GM08714 (cell line): ENCODE measurements around the gene E2F3.

ENCODE experiments used
- H3K4me3 ChIP-seq: fragments of 200-500 bp; sonication (Bioruptor generic); 2 replicates; pipeline ENCODE4 v1.5.1; 2014; ENCODE audit warnings: mild to moderate bottlenecking, low read length, inconsistent platforms
- ZNF274 ChIP-seq: IDR thresholded peaks from 2 replicates; pipeline ENCODE4 v1.6.1; 2012; ENCODE audit warnings: mild to moderate bottlenecking, low read depth, low read length

The E2F3 gene

GRCh38 chr6:20377623-20378265, 23.9 kb upstream of the E2F3 start:
- no peak overlapping the region for H3K4me3 ChIP-seq
- TF ChIP-seq ZNF274, result no peak

- no peak overlapping the region for H3K4me3 ChIP-seq
- TF ChIP-seq ZNF274, result no peak
Measured at GRCh38 chr6:20379231-20379630, 22.4 kb upstream of the E2F3 start.

- no peak for TF ChIP-seq ZNF274
- H3K4me3 ChIP-seq, result no peak overlapping the region
Measured at GRCh38 chr6:20386218-20386617, 15.5 kb upstream of the E2F3 start.

GRCh38 chr6:20389066-20389465, 12.6 kb upstream of the E2F3 start:
- no peak for TF ChIP-seq ZNF274
- H3K4me3 ChIP-seq, result no peak overlapping the region

- no peak for TF ChIP-seq ZNF274
Measured at GRCh38 chr6:20393297-20393696, 8.4 kb upstream of the E2F3 start.

GRCh38 chr6:20399518-20399917, 2.2 kb upstream of the E2F3 start:
- no peak for TF ChIP-seq ZNF274
- no peak overlapping the region for H3K4me3 ChIP-seq

More at GRCh38 chr6:20393297-20393696, 8.4 kb upstream of the E2F3 start:
- H3K4me3 ChIP-seq, result no peak overlapping the region

- no peak for TF ChIP-seq ZNF274
Measured at GRCh38 chr6:20400456-20401204, 1.0 kb upstream of the E2F3 start.

GRCh38 chr6:20402092-20402341, 338 bp downstream of the E2F3 start:
- TF ChIP-seq ZNF274, result no peak
- peak overlapping the region; percentile 87 for H3K4me3 ChIP-seq

More at GRCh38 chr6:20400456-20401204, 1.0 kb upstream of the E2F3 start:
- peak overlapping the region; percentile 72 for H3K4me3 ChIP-seq

GRCh38 chr6:20402342-20403069, 827 bp downstream of the E2F3 start:
- H3K4me3 ChIP-seq, result peak overlapping the region; percentile 87
- TF ChIP-seq ZNF274, result no peak

GRCh38 chr6:20403070-20403765, 1.5 kb downstream of the E2F3 start:
- TF ChIP-seq ZNF274, result no peak
- peak overlapping the region; percentile 93 for H3K4me3 ChIP-seq

GRCh38 chr6:20403766-20404640, 2.3 kb downstream of the E2F3 start:
- TF ChIP-seq ZNF274, result no peak
- H3K4me3 ChIP-seq, result peak overlapping the region; percentile 93

GRCh38 chr6:20404641-20405032, 3.0 kb downstream of the E2F3 start:
- H3K4me3 ChIP-seq, result peak overlapping the region; percentile 93
- no peak for TF ChIP-seq ZNF274

- no peak for TF ChIP-seq ZNF274
- peak overlapping the region; percentile 35; the same call in 1 of the 2 replicates for H3K4me3 ChIP-seq
Measured at GRCh38 chr6:20408851-20409250, 7.2 kb downstream of the E2F3 start.
